Neural progenitor cell (in vitro differentiated cells): ENCODE results near the gene MED13L.

ENCODE experiments used
- CTCF ChIP-seq: fragments of 200-600 bp; sonication (generic); IDR thresholded peaks from 2 replicates; pipeline ENCODE4 v1.5.1; 2017; ENCODE audit warnings: antibody characterized with exemption, mild to moderate bottlenecking
- EZH2 ChIP-seq: fragments of 200-600 bp; sonication (generic); IDR thresholded peaks from 2 replicates; pipeline ENCODE4 v1.6.1; 2017; ENCODE audit warnings: antibody characterized with exemption, mild to moderate bottlenecking, moderate library complexity
- EZH2phosphoT487 ChIP-seq: fragments of 200-600 bp; sonication (generic); IDR thresholded peaks from 2 replicates; pipeline ENCODE4 v1.6.1; 2017; ENCODE audit warnings: antibody characterized with exemption

GRCh38 chr12:116143909-116144308 lies 133.6 kb downstream of the MED13L start:
- TF ChIP-seq CTCF (no peak), EZH2 (no peak), EZH2phosphoT487 (no peak)
